Natural killer cell (primary cell): ENCODE data around the gene SLC25A43. TPM values are rescaled to one million over a fixed set of nuclear protein-coding genes. Genes with fewer than 3 reads are reported as not detected.
"Not testable (repeated sequence)": the region's sequence is repeated elsewhere in the genome, so short reads cannot be mapped to it uniquely, and the experiment has no call there.

Experiments
- ATAC-seq, 3 donors: fragments of 150-1000 bp in 2 of 3; fragments of 200-7000 bp in 1 of 3; cut with Tn5 transposase; 1 replicate in 1 of 3; 2 replicates in 2 of 3; pipeline ENCODE4 v1.10.0; 2021; ENCODE audit warnings: mild to moderate bottlenecking in 2 of 3, moderate library complexity in 2 of 3
- DNase-seq, 2 donors: peaks; one replicate each; pipeline versions ENCODE4 v3.0.0 to v3.0.0-alpha.2; 2013 to 2021; ENCODE audit warnings: mixed read lengths in 1 of 2
- H3K27ac ChIP-seq: one replicate; pipeline ENCODE4 v1.5.1; 2013; ENCODE audit warnings: mild to moderate bottlenecking, low read length
- H3K27me3 ChIP-seq: one replicate; pipeline ENCODE4 v1.6.1; 2013; ENCODE audit warnings: low read length; ENCODE audit not compliant: control insufficient read depth, insufficient read depth
- H3K36me3 ChIP-seq: one replicate; pipeline ENCODE4 v1.6.1; 2013; ENCODE audit warnings: low read length; ENCODE audit not compliant: control insufficient read depth, insufficient read depth
- H3K4me1 ChIP-seq: one replicate; pipeline ENCODE4 v1.6.1; 2013; ENCODE audit warnings: low read length; ENCODE audit not compliant: control insufficient read depth, insufficient read depth
- H3K4me3 ChIP-seq: one replicate; pipeline ENCODE4 v1.5.1; 2013; ENCODE audit warnings: low read length
- H3K9me3 ChIP-seq: one replicate; pipeline ENCODE4 v1.6.1; 2013; ENCODE audit warnings: low read length; ENCODE audit not compliant: control insufficient read depth, insufficient read depth
- H3K27ac Mint-ChIP-seq, 2 donors: one replicate each; pipeline ENCODE4 v1.8.0; 2022; ENCODE audit warnings: mild to moderate bottlenecking in 2 of 2, mixed read lengths in 2 of 2, moderate library complexity in 1 of 2
- H3K27me3 Mint-ChIP-seq, 2 donors: one replicate each; pipeline ENCODE4 v1.8.0; 2022; ENCODE audit warnings: low read depth in 2 of 2, mixed read lengths in 2 of 2
- H3K36me3 Mint-ChIP-seq: one replicate; pipeline ENCODE4 v1.8.0; 2022; ENCODE audit warnings: mixed read lengths
- H3K4me1 Mint-ChIP-seq, 2 donors: one replicate each; pipeline ENCODE4 v1.8.0; 2022; ENCODE audit warnings: mixed read lengths in 2 of 2
- H3K4me3 Mint-ChIP-seq: one replicate; pipeline ENCODE4 v1.8.0; 2022; ENCODE audit warnings: mild to moderate bottlenecking, moderate library complexity, mixed read lengths
- H3K9me3 Mint-ChIP-seq, 2 donors: one replicate each; pipeline ENCODE4 v1.8.0; 2022; ENCODE audit warnings: mixed read lengths in 2 of 2
- CTCF ChIP-seq: fragments of 200-600 bp; IDR thresholded peaks from one replicate; pipeline ENCODE4 v1.8.0; 2022; ENCODE audit warnings: antibody characterized with exemption
- WGBS: methylation state at CpG from one replicate; pipeline ENCODE4 v1.1.7; 2013; ENCODE audit warnings: missing lambda C conversion rate; ENCODE audit not compliant: insufficient coverage; 5-methylcytosine and 5-hydroxymethylcytosine counted together
- intact Hi-C: fragments of 100-400 bp; cut with micrococcal nuclease; formaldehyde crosslinking; loops from one replicate; pipeline ENCODE4 v1.14.2; 2022
- total RNA-seq, 4 donors: library from RNA; stranded (reverse); fragments of 120-200 nt in 1 of 4; gene quantifications; one replicate each; pipeline versions ENCODE4 v1.2.3 to v1.2.4, GENCODE V29; 2013 to 2022

SLC25A43 gene
- total RNA-seq, 3 donors from 2014 or later (not counting 1 experiment from before 2014, with no cell fraction given): 5.4 to 7.3 (median 6.4) TPM

DNA sequence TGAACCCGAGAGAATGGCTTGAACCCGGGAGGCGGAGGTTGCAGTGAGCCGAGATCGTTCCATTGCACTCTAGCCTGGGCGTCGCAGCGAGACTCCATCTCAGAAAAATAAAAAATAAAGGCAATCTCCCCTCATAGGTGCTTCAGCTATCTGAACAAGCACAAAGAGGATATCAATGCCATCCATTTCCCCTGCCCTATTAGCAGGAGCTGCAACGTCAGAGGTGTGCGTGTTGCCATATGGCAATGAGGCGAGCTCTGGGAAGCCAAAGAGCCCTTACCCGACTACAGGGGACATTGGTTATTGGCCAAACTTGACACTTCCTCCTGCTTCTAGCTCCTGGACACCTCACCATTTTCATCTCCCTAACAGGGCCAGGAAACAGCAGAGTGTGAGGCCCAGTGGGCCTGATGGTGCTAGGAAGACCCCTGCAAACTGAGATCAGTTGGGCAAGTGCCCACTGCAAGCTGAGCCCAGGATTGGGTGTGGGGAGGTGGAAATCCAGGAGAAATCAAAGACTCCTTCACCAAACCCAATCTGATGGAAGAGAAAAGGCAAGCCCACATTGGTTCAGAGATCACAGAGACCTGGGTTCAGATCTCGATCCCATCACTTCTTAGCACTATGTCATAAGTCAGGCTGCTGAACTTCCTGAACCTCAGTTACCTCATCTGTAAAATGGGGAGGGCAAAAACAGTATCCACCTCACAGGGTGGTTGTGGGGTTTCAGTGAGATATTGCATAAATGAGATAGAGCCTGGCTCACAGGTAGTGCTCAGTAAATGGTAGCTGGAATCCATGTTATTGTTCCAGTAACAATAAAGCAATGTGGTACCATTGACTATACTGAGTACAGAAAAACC is 90.3 kb downstream of the SLC25A43 start:
- Mint-ChIP-seq H3K4me3 (no peak overlapping the region), H3K9me3 (no peaks in the 10 kb centered on the region), H3K4me1 (no peaks in the 10 kb centered on the region), H3K27me3 (no peaks in the 10 kb centered on the region), H3K27ac (no peak overlapping the region), H3K36me3 (no peaks in the 10 kb centered on the region)
- Histone ChIP-seq H3K4me1 (no peaks in the 10 kb centered on the region), H3K36me3 (no peaks in the 10 kb centered on the region), H3K27me3 (no peaks in the 10 kb centered on the region), H3K9me3 (no peaks in the 10 kb centered on the region), H3K4me3 (no peak overlapping the region), H3K27ac (no peak overlapping the region)
- TF ChIP-seq CTCF: no peak
- intact Hi-C loops: no loop called here
- 80% methylated on average over 11 of the region's 13 CpGs for WGBS
- no peak for DNase-seq
- no peak for ATAC-seq

- no peak for TF ChIP-seq CTCF
- Histone ChIP-seq H3K4me3 (no peak overlapping the region), H3K27ac (no peak overlapping the region), H3K4me1 (peaks cover 2% of the 10 kb centered on the region), H3K9me3 (no peaks in the 10 kb centered on the region), H3K36me3 (no peaks in the 10 kb centered on the region), H3K27me3 (no peaks in the 10 kb centered on the region)
- WGBS: 85% methylated on average over 2 of the region's 2 CpGs
- H3K4me1 Mint-ChIP-seq: peaks cover 0 to 5% of the 10 kb centered on the region in 2 donors
- H3K9me3 Mint-ChIP-seq: no peaks in the 10 kb centered on the region
- intact Hi-C loops: no loop called here
- no peak overlapping the region for H3K4me3 Mint-ChIP-seq
- DNase-seq (no peak), ATAC-seq (no peak)
- no peaks in the 10 kb centered on the region for H3K27me3 Mint-ChIP-seq
- no peak overlapping the region for H3K27ac Mint-ChIP-seq
- H3K36me3 Mint-ChIP-seq: no peaks in the 10 kb centered on the region
Measured at GRCh38 chrX:119492463-119492862, 93.3 kb downstream of the SLC25A43 start.

DNA sequence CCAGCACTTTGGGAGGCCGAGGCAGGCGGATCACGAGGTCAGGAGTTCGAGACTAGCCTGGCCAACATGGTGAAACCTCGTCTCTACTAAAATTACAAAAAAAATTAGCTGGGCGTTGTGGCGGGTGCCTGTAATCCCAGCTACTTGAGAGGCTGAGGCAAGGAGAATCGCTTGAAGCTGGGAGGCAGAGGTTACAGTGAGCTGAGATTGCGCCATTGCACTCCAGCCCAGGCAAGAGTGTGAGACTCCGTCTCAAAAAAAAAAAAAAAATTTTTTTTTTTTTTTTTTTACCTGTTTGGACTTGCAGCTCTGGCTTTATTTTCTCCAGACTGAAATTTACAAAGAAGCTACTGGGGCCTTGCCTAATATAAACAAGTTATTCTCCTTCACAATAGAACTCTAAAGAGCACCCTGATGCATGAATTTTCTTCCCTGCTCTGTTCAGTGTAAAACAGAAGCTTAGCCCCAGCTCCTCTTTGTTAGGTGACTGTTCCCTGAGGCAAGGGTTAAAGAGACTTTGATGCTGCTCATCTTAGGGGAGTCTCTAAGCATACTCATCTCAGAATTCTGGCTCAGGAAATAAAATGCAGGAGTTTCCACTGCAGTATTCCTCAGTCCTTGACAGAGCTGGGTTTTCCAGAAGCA is 94.8 kb downstream of the SLC25A43 start:
- DNase-seq, H3K36me3 Mint-ChIP-seq, H3K4me1 Mint-ChIP-seq, H3K9me3 ChIP-seq, H3K4me3 ChIP-seq, ATAC-seq, H3K4me3 Mint-ChIP-seq, H3K27me3 Mint-ChIP-seq, intact Hi-C loops, H3K27ac Mint-ChIP-seq, H3K4me1 ChIP-seq, H3K9me3 Mint-ChIP-seq, H3K27me3 ChIP-seq, H3K27ac ChIP-seq, H3K36me3 ChIP-seq: not testable (repeated sequence)
- WGBS: 90% methylated on average over 8 of the region's 10 CpGs
